Measurements from ENCODE around the gene HYKK. TPM values are rescaled to one million over a fixed set of nuclear protein-coding genes. Genes with fewer than 3 reads are reported as not detected.

Gene HYKK
- total and polyA plus RNA-seq, 2 of the 8 experiments (the other 6 are each of a cell fraction or from before 2014, with no cell fraction given): 2.0 to 3.7 TPM

GRCh38 chr15:78574944-78575343 lies 67.6 kb downstream of the HYKK start:
- H3K4me1 ChIP-seq (replicated peaks in 1 of 4; ENCODE audit: control insufficient read depth in 3 of 4, insufficient read depth in 4 of 4, low read length in 3 of 4): peaks cover 0 to 3% (median 0%) of the 10 kb centered on the region in 4 experiments; a peak in 1 of 7 replicates
- no peak overlapping the region for H2BK5ac ChIP-seq (ENCODE audit: low read depth, low read length)
- H4K91ac ChIP-seq (replicated peaks; ENCODE audit: insufficient read length, low read length): no peak overlapping the region
- no peak overlapping the region for H4K5ac ChIP-seq (ENCODE audit: insufficient read length, low read depth, low read length)
- H3K36me3 ChIP-seq (ENCODE audit: control insufficient read depth in 2 of 4, insufficient read depth in 4 of 4, low read length in 3 of 4): no peaks in the 10 kb centered on the region; a peak in 1 of 8 replicates
- no peak overlapping the region for H3K9ac ChIP-seq (replicated peaks in 1 of 4; ENCODE audit: extremely low read depth in 1 of 4, low read depth in 3 of 4, low read length in 3 of 4)
- no peak overlapping the region for H2BK15ac ChIP-seq (ENCODE audit: low read length)
- H3K79me2 ChIP-seq (ENCODE audit: control insufficient read depth in 1 of 2, insufficient read depth in 2 of 2, low read length in 2 of 2): peaks cover 0 to 51% of the 10 kb centered on the region in 2 experiments; a peak in 2 of 4 replicates
- no peaks in the 10 kb centered on the region for H3K27me3 ChIP-seq (replicated peaks in 1 of 4; ENCODE audit: control insufficient read depth in 3 of 4, extremely low read depth in 1 of 4, insufficient read depth in 3 of 4, low read length in 3 of 4)
- no peak overlapping the region for H3K4me3 ChIP-seq (ENCODE audit: extremely low read depth in 1 of 4, insufficient read depth in 2 of 4, low read depth in 3 of 4, low read length in 4 of 4)
- no peaks in the 10 kb centered on the region for H3K9me3 ChIP-seq (ENCODE audit: insufficient read depth in 2 of 2, low read depth in 1 of 2, low read length in 1 of 2)
- WGBS, 2 experiments (ENCODE audit: extremely low coverage in 1 of 2, insufficient coverage in 1 of 2, insufficient read length in 1 of 2, insufficient replicate concordance in 2 of 2, low coverage in 1 of 2, low lambda C conversion rate in 2 of 2, missing lambda C conversion rate in 1 of 2): 100% methylated on average over 1 of the region's 1 CpG; no CpG with 5 or more reads in 1 of the 2 experiments
- CTCF ChIA-PET (ENCODE audit: partially characterized antibody): interaction anchor here (1.2 to 1.5 kb wide), 3 partner anchors 9 to 135 kb away, joined by 3 to 4 read pairs (median 4); partner anchors contain the start of gene CHRNA5
- no peak overlapping the region for H3K4me2 ChIP-seq (ENCODE audit: insufficient read depth in 1 of 2, low read depth in 2 of 2, low read length in 2 of 2)
- FAIRE-seq: no peak
- no peak overlapping the region for H2BK12ac ChIP-seq (ENCODE audit: low read depth, low read length)
- H4K20me1 ChIP-seq (replicated peaks in 1 of 2; ENCODE audit: control insufficient read depth in 1 of 2, insufficient read depth in 2 of 2, low read length in 2 of 2): peaks cover 0 to 5% of the 10 kb centered on the region in 2 experiments
- no peak overlapping the region for H3K18ac ChIP-seq (ENCODE audit: extremely low read depth, low read length)
- H3K23ac ChIP-seq (ENCODE audit: insufficient read length): no peak overlapping the region
- no peaks in the 10 kb centered on the region; the same call in 1 of the 2 replicates for H3K79me1 ChIP-seq (ENCODE audit: low read depth, low read length)
- no peaks in the 10 kb centered on the region for H3K23me2 ChIP-seq (ENCODE audit: low read depth, low read length)
- POLR2A ChIA-PET (ENCODE audit: partially characterized antibody): interaction anchor here (0.5 to 1.4 kb wide), 2 partner anchors 9 to 21 kb away, joined by 3 to 4 read pairs; partner anchors contain the start of gene CHRNA5
- no peak overlapping the region for H2BK20ac ChIP-seq (ENCODE audit: low read length)
- no peak overlapping the region for H3K14ac ChIP-seq (ENCODE audit: insufficient read length)
- H2AFZ ChIP-seq (ENCODE audit: low read length): no peak overlapping the region
- no peak for DNase-seq (ENCODE audit: low read depth in 1 of 2, low spot score in 2 of 2)
- H3K56ac ChIP-seq (replicated peaks; ENCODE audit: insufficient read length, low read depth, low read length): no peak overlapping the region
- no peak overlapping the region for H2BK120ac ChIP-seq (replicated peaks; ENCODE audit: low read depth, low read length)
- H3K4ac ChIP-seq (replicated peaks; ENCODE audit: insufficient read length, low read depth, low read length): no peak overlapping the region
- no peak overlapping the region for H4K8ac ChIP-seq (ENCODE audit: extremely low read depth, insufficient read depth, low read length)
- no peak overlapping the region for H2AK5ac ChIP-seq (ENCODE audit: low read depth, low read length)
- no peak overlapping the region for H3K27ac ChIP-seq (ENCODE audit: low read depth, low read length)
- TF ChIP-seq TAF1 (IDR thresholded peaks at IDR 0.05; ENCODE audit: low read depth, low read length): no peak
- no peak for TF ChIP-seq YY1 (IDR thresholded peaks at IDR 0.05; ENCODE audit: low read depth, low read length)
- TF ChIP-seq HDAC6 (IDR thresholded peaks at IDR 0.05; ENCODE audit: low read depth, low read length): no peak
- no peak for TF ChIP-seq POLR2AphosphoS5 (IDR thresholded peaks at IDR 0.05; ENCODE audit: low read depth, low read length)
- TF ChIP-seq KDM1A (IDR thresholded peaks at IDR 0.05; ENCODE audit: borderline replicate concordance, low read length): no peak
- no peak for TF ChIP-seq SP2 (IDR thresholded peaks at IDR 0.05; ENCODE audit: low read length)
- no peak for TF ChIP-seq MAX (IDR thresholded peaks at IDR 0.05)
- TF ChIP-seq MAFK (IDR thresholded peaks at IDR 0.05; ENCODE audit: low read depth, low read length): no peak
- TF ChIP-seq BACH1 (IDR thresholded peaks at IDR 0.05; ENCODE audit: low read length): no peak
- TF ChIP-seq SIN3A (conservative IDR thresholded peaks at IDR 0.05 in 1 of 2, IDR thresholded peaks at IDR 0.05 in 1 of 2; ENCODE audit: low read depth in 1 of 2, low read length in 2 of 2): no peak
- no peak for TF ChIP-seq SUZ12 (IDR thresholded peaks at IDR 0.05; ENCODE audit: low read length)
- no peak for TF ChIP-seq EZH2 (IDR thresholded peaks at IDR 0.05; ENCODE audit: low read depth, low read length, severe bottlenecking)
- TF ChIP-seq RAD21 (IDR thresholded peaks at IDR 0.05 in 1 of 2, conservative IDR thresholded peaks at IDR 0.05 in 1 of 2; ENCODE audit: low read depth in 2 of 2, low read length in 2 of 2): no peak
- TF ChIP-seq TAF7 (optimal IDR thresholded peaks at IDR 0.05; ENCODE audit: borderline replicate concordance, low read depth, low read length): no peak
